Epithelial cell of proximal tubule (primary cell): ENCODE measurements around the gene PDZRN4. TPM values are rescaled to one million over a fixed set of nuclear protein-coding genes. Genes with fewer than 3 reads are reported as not detected.

Experiments used
- DNase-seq: peaks from one replicate; pipeline ENCODE4 v3.0.0-alpha.2; 2011; ENCODE audit warnings: low read depth
- H3K4me3 ChIP-seq: 2 replicates; pipeline ENCODE4 v1.5.1; 2011; ENCODE audit warnings: low read depth, mild to moderate bottlenecking, low read length
- CTCF ChIP-seq: conservative IDR thresholded peaks from 2 replicates; pipeline ENCODE4 v1.5.1; 2012; ENCODE audit warnings: low read depth, mild to moderate bottlenecking, low read length
- total RNA-seq: library from RNA; depleted of rRNA; stranded (reverse); fragments of >200 nt; gene quantifications from 2 replicates; pipeline ENCODE4 v1.2.3, GENCODE V29; 2015

PDZRN4 gene
- total RNA-seq, 1 donor from 2014 or later: not detected

GRCh38 chr12:41479426-41479825 is 291.3 kb downstream of the PDZRN4 start:
- no peak for TF ChIP-seq CTCF
- no peak overlapping the region for H3K4me3 ChIP-seq
- DNase-seq: no peak

GRCh38 chr12:41485203-41485602 is 297.1 kb downstream of the PDZRN4 start:
- H3K4me3 ChIP-seq: no peak overlapping the region
- TF ChIP-seq CTCF: no peak
- DNase-seq: no peak

DNA sequence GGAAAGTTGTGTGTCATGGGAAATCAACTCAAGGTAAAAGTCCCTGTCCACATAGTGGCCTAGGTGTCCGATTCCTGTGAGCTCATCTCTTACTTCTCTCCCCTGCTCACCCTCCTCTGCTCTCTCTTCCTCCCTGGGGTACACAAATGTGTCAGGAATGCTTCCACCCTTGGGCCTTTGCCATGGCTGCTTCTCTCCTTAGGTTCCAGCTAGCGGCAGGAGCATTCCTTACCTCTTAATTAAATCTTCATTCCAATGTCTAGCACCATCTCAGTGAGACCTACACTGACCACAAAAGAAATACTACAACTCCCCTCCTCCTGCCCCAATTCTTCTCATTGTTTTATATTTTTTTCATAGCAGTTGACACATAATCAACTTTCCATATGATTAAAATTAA is 298.6 kb downstream of the PDZRN4 start:
- TF ChIP-seq CTCF: no peak
- no peak for DNase-seq
- H3K4me3 ChIP-seq: no peak overlapping the region

GRCh38 chr12:41496009-41496408 is 307.9 kb downstream of the PDZRN4 start:
- DNase-seq: no peak
- no peak for TF ChIP-seq CTCF
- no peak overlapping the region for H3K4me3 ChIP-seq

- TF ChIP-seq CTCF: no peak
- DNase-seq: no peak
- no peak overlapping the region for H3K4me3 ChIP-seq
Observed at GRCh38 chr12:41497409-41497808, 309.3 kb downstream of the PDZRN4 start.

DNA sequence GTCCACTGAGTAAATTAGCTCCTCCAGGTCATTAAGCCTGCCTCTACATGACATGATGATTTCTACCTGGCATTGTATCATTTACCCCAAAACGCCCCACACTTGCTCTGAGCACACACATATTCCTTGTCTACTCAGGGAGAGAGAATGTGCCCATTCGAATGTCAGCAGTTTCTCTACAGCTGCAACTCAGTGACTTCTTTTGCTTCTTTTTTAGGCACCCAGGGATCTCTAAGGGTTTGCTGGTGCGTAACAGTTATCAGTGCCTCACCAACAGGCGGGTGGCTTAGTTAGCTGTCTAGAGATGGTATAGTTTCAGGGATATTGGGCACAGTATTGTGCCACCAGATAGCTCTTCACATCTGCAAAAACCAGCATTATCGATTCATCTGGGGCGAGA is 316.9 kb downstream of the PDZRN4 start:
- no peak for TF ChIP-seq CTCF
- no peak overlapping the region for H3K4me3 ChIP-seq
- no peak for DNase-seq

- no peak for TF ChIP-seq CTCF
- no peak overlapping the region for H3K4me3 ChIP-seq
- DNase-seq: no peak
Observed at GRCh38 chr12:41507286-41507685, 319.2 kb downstream of the PDZRN4 start.
